ENCODE data around the gene SKA1. TPM values are rescaled to one million over a fixed set of nuclear protein-coding genes. Genes with fewer than 3 reads are reported as not detected.
"Not testable (repeated sequence)": the region's sequence is repeated elsewhere in the genome, so short reads cannot be mapped to it uniquely, and the experiment has no call there.

Gene SKA1
- polyA plus RNA-seq, 1 donor, result 10.0 TPM

DNA sequence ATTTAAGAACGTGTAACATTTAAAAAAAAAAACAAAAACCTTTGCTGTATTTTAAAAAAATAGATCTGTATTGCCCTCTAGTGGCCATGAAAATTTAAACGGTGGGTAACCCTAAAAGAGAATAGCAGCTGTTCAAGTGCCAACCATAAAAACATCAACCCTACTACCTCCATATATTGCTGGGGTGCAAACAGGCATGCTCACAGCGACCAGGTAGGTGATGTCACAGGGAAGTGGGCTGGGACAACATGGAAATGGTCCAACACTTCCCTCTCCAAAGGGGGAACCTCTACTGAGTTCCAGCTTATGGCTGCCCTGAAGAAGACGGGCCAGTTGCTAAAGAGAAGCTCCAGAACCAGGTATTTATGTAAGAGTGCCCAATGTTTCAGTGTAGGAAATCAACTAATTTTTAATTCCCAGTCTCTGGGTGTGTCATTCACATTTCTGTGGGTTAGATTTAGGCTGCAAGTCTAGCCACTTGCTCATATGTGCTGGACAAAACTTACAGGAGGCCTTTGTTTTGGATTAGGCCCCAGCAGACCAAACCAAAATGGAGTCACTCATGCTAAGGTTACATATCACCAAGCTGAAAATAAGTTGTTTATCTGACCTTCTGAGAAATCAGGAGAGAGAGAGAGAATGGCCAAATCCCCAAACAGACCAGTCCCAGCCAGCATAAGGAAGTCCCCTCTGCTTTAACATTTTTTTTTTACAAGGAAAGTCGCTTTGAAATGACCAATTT, 54.5 kb downstream of the SKA1 start:
- DNase-seq, result peak; percentile 50

DNA sequence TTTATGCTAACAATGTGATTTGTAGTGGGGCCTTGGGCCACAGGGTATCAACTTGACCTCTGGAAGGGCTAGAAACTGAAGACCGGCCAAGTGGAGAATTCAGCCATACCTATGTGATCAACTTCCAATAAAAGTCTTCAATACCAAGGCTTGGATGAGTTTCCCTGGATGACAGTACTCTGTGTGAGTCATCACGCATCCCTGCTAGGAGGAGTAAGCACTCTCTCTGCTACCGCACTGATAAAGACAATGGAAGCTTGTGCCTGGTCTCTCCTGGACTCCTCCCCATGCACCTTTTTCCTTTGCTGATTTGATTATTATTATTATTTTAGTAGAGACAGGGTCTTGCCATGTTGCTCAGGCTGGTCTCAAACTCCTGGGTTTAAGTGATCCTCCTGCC, 58.1 kb downstream of the SKA1 start:
- DNase-seq, result no peak

DNA sequence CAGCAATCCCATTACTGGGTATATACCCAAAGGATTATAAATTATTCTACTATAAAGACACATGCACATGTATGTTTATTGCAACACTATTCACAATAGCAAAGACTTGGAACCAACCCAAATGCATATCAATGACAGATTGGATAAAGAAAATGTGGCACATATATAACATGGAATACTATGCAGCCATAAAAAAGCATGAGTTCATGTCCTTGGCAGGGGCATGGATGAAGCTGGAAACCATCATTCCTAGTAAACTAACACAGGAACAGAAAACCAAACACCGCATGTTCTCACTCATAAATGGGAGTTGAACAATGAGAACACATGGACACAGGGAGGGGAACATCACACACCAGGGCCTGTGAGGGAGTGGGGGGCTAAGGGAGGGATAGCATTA, 61.9 kb downstream of the SKA1 start:
- not testable (repeated sequence) for DNase-seq

DNA sequence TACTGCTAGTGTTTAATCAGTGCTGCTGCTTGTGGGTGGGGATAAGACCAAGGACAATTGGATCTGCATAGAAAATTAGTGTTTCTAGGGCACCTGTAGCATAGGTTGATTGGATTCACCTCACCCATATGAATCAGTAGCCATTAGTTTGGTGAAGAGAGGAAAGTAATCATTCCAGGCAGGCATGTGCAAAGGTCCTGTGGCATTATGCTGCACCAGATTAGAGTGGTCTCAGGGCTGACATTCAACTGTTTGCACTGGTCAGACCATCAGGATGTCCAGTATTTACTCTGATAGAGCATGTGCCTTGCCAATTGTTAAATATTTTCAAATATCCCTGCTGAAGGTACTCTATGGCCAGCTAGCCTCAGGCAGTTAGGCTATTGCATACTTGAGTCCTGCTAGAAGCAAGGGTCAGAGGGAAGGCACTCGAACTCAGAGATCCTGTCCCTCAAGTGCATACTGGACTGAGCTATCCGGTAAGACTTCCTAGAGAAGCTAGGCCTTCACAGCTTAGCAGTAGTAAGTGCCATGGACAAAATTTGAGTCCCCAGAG, 64.7 kb downstream of the SKA1 start:
- DNase-seq, result no peak

DNA sequence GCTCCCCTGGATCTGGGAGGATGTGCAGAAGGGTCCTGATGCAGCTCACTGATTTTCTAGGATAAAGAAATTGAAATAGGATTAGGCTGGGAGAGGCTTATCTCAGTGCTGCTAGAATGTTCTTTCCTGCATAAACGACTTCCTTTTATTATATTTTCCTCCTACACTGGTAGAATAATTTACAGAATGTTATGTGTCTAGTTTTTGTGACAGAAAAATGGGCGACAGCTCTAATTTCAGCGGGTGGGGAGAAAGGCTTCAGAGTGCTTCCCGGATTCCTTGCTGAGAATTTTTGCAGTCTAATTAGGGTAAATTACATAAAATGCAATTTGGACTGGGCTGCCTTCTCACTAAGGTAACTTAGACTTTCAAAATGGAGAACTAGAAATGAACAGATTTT, 66.2 kb downstream of the SKA1 start:
- DNase-seq, result no peak

DNA sequence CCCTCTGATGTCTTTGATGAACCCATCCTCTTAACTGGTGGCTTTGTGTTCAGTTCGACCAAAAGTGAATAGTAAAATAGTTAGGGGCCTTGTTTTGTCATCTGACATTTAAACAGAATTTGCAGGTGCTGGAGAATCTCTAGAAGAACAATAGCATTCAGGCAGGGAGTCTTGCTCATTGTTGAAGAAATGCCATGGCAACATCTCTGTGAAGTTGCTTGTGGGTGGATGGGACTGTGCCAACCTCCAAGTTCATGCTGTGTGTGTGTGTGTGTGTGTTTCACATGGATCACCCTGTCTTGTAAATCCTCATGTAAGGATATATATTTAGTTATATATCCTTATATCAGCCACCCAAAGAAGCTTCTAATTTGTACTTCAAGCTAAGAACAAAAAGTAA, 66.7 kb downstream of the SKA1 start:
- DNase-seq, result no peak

Other genes with a start within 250 kb of the SKA1 start
- 28.6 TPM for gene MYO5B, start 179.9 kb upstream of the SKA1 start, polyA plus RNA-seq (ENCODE audit: insufficient read length)
- 4.2 TPM for gene CFAP53, start 108.6 kb upstream of the SKA1 start, polyA plus RNA-seq (ENCODE audit: insufficient read length)
- gene MBD1, start 93.5 kb upstream of the SKA1 start, polyA plus RNA-seq (ENCODE audit: insufficient read length), result 71.3 TPM
- gene CXXC1, start 87.4 kb upstream of the SKA1 start, polyA plus RNA-seq (ENCODE audit: insufficient read length), result 74.6 TPM
- 8.9 TPM for gene MAPK4, start 185.0 kb downstream of the SKA1 start, polyA plus RNA-seq (ENCODE audit: insufficient read length)

All from left kidney (tissue), 2 donors.